Measurements from ENCODE around the gene TBPL2. TPM values are rescaled to one million over a fixed set of nuclear protein-coding genes. Genes with fewer than 3 reads are reported as not detected.

Gene TBPL2
- total and polyA plus RNA-seq, 10 donors = not detected

DNA sequence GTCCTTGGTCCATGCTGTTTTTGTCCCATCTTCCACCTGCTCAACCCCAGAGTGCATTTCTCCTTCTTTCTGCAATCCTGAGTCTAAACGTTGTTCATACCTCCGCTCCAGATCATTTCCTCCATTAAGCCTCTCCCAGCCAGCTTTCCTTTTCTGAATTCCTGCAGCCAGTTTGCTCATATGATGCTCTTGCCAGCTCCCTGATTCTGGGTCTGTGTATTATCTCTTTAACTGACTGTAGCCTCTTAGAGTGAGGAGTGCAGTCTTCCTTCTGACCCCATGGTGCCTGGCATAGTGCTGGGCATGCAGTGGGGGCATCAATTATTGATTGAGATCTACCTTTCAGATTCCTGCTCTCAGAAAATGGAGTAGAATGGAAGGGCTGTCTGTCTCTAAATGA is 11.5 kb upstream of the TBPL2 start:
- Histone ChIP-seq H3K27ac (no peak overlapping the region), H3K9me3 (no peaks in the 10 kb centered on the region), H3K27me3 (replicated peaks in 1 of 7) (no peaks in the 10 kb centered on the region), H3K36me3 (no peaks in the 10 kb centered on the region), H3K4me3 (no peak overlapping the region), H3K4me1 (peaks cover 0 to 29% (median 19%) of the 10 kb centered on the region in 6 donors)
- intact Hi-C loops (cut with DNase I; ENCODE audit: low total_unique reads) = no loop called here
- no peak for DNase-seq
- TF ChIP-seq POLR2AphosphoS5 (IDR thresholded peaks at IDR 0.05) (no peak), POLR2A (IDR thresholded peaks at IDR 0.05) (no peak)
- TF ChIP-seq, protein P1, sequence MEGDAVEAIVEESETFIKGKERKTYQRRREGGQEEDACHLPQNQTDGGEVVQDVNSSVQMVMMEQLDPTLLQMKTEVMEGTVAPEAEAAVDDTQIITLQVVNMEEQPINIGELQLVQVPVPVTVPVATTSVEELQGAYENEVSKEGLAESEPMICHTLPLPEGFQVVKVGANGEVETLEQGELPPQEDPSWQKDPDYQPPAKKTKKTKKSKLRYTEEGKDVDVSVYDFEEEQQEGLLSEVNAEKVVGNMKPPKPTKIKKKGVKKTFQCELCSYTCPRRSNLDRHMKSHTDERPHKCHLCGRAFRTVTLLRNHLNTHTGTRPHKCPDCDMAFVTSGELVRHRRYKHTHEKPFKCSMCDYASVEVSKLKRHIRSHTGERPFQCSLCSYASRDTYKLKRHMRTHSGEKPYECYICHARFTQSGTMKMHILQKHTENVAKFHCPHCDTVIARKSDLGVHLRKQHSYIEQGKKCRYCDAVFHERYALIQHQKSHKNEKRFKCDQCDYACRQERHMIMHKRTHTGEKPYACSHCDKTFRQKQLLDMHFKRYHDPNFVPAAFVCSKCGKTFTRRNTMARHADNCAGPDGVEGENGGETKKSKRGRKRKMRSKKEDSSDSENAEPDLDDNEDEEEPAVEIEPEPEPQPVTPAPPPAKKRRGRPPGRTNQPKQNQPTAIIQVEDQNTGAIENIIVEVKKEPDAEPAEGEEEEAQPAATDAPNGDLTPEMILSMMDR (IDR thresholded peaks at IDR 0.05 in 8 of 11, conservative IDR thresholded peaks at IDR 0.05 in 3 of 11) = no peak
- 60 to 80% (median 70%) methylated on average over 2 of the region's 2 CpGs for WGBS, 5 donors

DNA sequence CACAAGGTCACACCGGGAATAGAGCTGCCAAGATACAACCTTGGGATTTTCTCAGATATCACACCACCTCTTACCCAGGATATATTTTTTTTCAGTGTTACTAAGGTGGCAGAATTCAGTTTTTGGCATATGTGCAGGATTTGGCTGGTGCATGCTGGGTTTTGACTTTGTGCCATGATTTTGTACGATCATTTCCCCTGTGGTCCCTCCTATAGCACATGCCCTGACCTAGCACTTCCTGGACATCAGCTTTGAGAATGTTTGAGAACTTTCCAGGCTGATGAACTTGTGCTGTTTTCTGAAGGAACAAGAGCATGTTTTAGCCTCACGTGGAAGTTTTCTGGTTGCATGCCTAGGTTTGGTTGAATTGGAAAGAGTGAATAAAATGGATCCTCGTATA is 11.0 kb upstream of the TBPL2 start:
- DNase-seq = no peak
- Histone ChIP-seq H3K27me3 (replicated peaks in 1 of 7) (no peaks in the 10 kb centered on the region), H3K4me3 (no peak overlapping the region), H3K36me3 (no peaks in the 10 kb centered on the region), H3K27ac (no peak overlapping the region), H3K9me3 (no peaks in the 10 kb centered on the region), H3K4me1 (peaks cover 0 to 29% (median 19%) of the 10 kb centered on the region in 6 donors)
- WGBS, 5 donors = 37 to 57% (median 46%) methylated on average over 4 of the region's 4 CpGs
- intact Hi-C loops (cut with DNase I; ENCODE audit: low total_unique reads) = no loop called here
- TF ChIP-seq POLR2AphosphoS5 (IDR thresholded peaks at IDR 0.05) = peak in 1 of 3 donors; percentile 26
- TF ChIP-seq POLR2A (IDR thresholded peaks at IDR 0.05) = no peak

DNA sequence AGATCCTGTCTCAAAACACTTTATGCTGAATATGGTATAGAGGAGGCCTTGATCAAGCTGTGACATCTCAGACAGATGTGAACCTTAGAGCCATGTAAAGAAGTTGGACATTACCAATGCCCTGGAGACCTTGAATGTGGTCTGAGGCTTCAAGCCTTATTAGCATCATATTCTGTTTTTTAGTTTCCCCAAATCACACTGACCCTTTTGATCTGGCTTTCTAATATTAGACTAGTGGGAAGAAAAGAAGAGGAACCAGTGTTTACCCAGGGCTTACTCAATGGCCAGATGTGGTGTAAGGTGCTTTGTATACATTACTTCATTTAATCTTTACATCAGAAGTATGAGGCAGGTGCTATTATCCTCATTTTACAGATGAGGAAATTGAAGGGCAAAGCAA is 10.6 kb upstream of the TBPL2 start:
- H3K4me3 ChIP-seq = no peak overlapping the region
- H3K27ac ChIP-seq = no peak overlapping the region
- peaks cover 0 to 29% (median 19%) of the 10 kb centered on the region in 6 donors for H3K4me1 ChIP-seq
- H3K27me3 ChIP-seq (replicated peaks in 1 of 7) = no peaks in the 10 kb centered on the region
- TF ChIP-seq, protein P1 (IDR thresholded peaks at IDR 0.05 in 8 of 11, conservative IDR thresholded peaks at IDR 0.05 in 3 of 11) = no peak
- TF ChIP-seq POLR2AphosphoS5 (IDR thresholded peaks at IDR 0.05) (no peak), POLR2A (IDR thresholded peaks at IDR 0.05) (no peak)
- intact Hi-C loops (cut with DNase I; ENCODE audit: low total_unique reads) = no loop called here
- no peaks in the 10 kb centered on the region for H3K36me3 ChIP-seq
- H3K9me3 ChIP-seq = no peaks in the 10 kb centered on the region
- DNase-seq = no peak

DNA sequence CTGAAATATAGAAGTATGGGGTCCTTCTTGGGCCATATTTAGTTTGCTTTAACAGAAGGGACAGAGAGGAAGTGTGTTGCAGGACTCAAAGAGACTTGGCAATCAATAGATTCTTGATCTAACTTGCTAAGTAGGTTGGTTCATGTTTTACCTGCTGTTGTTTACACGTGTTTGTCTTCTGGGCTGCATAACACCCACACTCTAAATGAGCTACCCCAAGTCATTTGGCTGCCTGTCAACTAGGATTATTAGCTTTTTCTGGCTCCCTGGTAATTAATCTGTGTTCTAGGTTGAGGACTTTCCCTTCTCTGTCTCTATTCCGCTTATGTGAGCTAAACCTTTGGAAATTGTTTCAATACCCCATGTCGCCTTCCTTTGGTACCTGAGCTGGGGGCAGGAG is 10.1 kb upstream of the TBPL2 start:
- Histone ChIP-seq H3K9me3 (no peaks in the 10 kb centered on the region), H3K4me1 (peaks cover 0 to 29% (median 19%) of the 10 kb centered on the region in 6 donors), H3K27me3 (replicated peaks in 1 of 7) (no peaks in the 10 kb centered on the region), H3K36me3 (no peaks in the 10 kb centered on the region), H3K27ac (no peak overlapping the region), H3K4me3 (no peak overlapping the region)
- TF ChIP-seq, protein P1 (IDR thresholded peaks at IDR 0.05 in 8 of 11, conservative IDR thresholded peaks at IDR 0.05 in 3 of 11) = no peak
- TF ChIP-seq POLR2A (IDR thresholded peaks at IDR 0.05) (no peak), POLR2AphosphoS5 (IDR thresholded peaks at IDR 0.05) (no peak)
- intact Hi-C loops (cut with DNase I; ENCODE audit: low total_unique reads) = no loop called here
- 73 to 90% (median 85%) methylated on average over 3 of the region's 3 CpGs for WGBS, 5 donors
- DNase-seq = no peak

DNA sequence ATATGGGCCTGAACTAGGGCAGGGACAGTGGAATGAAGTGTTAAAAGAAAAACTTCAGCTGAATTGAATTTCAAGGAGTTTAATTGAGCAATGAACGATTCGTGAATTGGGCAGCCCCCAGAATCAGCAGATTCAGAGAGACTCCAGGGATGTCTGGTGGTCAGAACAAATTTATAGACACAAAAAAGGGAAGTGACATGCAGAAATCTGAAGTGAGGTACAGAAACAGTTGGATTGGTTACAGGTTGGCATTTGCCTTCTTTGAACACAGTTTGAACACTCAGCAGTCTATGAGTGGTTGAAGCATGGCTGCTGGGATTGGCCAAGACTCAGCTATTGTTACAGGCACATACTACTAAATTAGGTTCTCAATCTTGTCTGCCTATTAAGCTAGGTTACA is 9.7 kb upstream of the TBPL2 start:
- TF ChIP-seq, protein P1 (IDR thresholded peaks at IDR 0.05 in 8 of 11, conservative IDR thresholded peaks at IDR 0.05 in 3 of 11) = no peak
- TF ChIP-seq POLR2A (IDR thresholded peaks at IDR 0.05) = no peak
- no peak for TF ChIP-seq POLR2AphosphoS5 (IDR thresholded peaks at IDR 0.05)
- no peaks in the 10 kb centered on the region for H3K36me3 ChIP-seq
- H3K27me3 ChIP-seq (replicated peaks in 1 of 7) = no peaks in the 10 kb centered on the region
- intact Hi-C loops (cut with DNase I; ENCODE audit: low total_unique reads) = no loop called here
- no peak overlapping the region for H3K4me3 ChIP-seq
- no peak for DNase-seq
- WGBS, 5 donors = 26 to 61% (median 50%) methylated on average over 2 of the region's 2 CpGs
- no peak overlapping the region for H3K27ac ChIP-seq
- no peaks in the 10 kb centered on the region for H3K9me3 ChIP-seq
- peaks cover 0 to 27% (median 19%) of the 10 kb centered on the region in 6 donors for H3K4me1 ChIP-seq

Data from spleen (tissue), 11 donors.